Keratinocyte (primary cell): ENCODE results near the gene SLC25A30. TPM values are rescaled to one million over a fixed set of nuclear protein-coding genes. Genes with fewer than 3 reads are reported as not detected.

Experiments used
- DNase-seq: peaks from one replicate; pipeline ENCODE4 v3.0.0-alpha.2; 2011; ENCODE audit warnings: low read depth, missing footprints, low spot score
- FAIRE-seq: peaks from 2 replicates; lab custom pipeline; 2011; peaks lifted over from hg19 to GRCh38; lab: Jason Lieb, UNC
- H2AFZ ChIP-seq: 2 replicates; pipeline ENCODE4 v1.6.0; 2012; ENCODE audit warnings: low read length, control low read depth, inconsistent platforms; ENCODE audit not compliant: control insufficient read depth
- H3K27ac ChIP-seq: 2 replicates; pipeline ENCODE4 v1.5.1; 2011; ENCODE audit warnings: low read length; ENCODE audit not compliant: control insufficient read depth, insufficient read depth
- H3K27me3 ChIP-seq: 3 replicates; pipeline ENCODE4 v1.6.0; 2011; ENCODE audit warnings: low read length; ENCODE audit not compliant: control insufficient read depth, insufficient read depth; ENCODE audit errors: extremely low read depth
- H3K36me3 ChIP-seq, 2 experiments: 2 replicates in 1 of 2; 3 replicates in 1 of 2; pipeline ENCODE4 v1.5.1; 2011; ENCODE audit warnings: low read length in 2 of 2, mild to moderate bottlenecking in 1 of 2; ENCODE audit not compliant: control insufficient read depth in 2 of 2, insufficient read depth in 2 of 2; ENCODE audit errors: extremely low read depth in 1 of 2
- H3K4me1 ChIP-seq: 3 replicates; pipeline ENCODE4 v1.5.1; 2011; ENCODE audit warnings: low read length; ENCODE audit not compliant: control insufficient read depth, insufficient read depth; ENCODE audit errors: extremely low read depth
- H3K4me2 ChIP-seq: 3 replicates; pipeline ENCODE4 v1.6.0; 2011; ENCODE audit warnings: low read depth, low read length; ENCODE audit not compliant: control insufficient read depth, insufficient read depth; ENCODE audit errors: extremely low read depth
- H3K4me3 ChIP-seq, 3 experiments: fragments of 200-600 bp in 1 of 3; sonication (generic) in 1 of 3; 2 replicates in 2 of 3; 3 replicates in 1 of 3; pipeline ENCODE4 v1.5.1; 2011 to 2016; ENCODE audit warnings: low read length in 3 of 3, mild to moderate bottlenecking in 3 of 3, control low read depth in 2 of 3, inconsistent platforms in 1 of 3, low read depth in 1 of 3, mixed read lengths in 1 of 3, mixed run types in 1 of 3, moderate library complexity in 1 of 3; ENCODE audit not compliant: control insufficient read depth in 2 of 3, insufficient read depth in 2 of 3; ENCODE audit errors: extremely low read depth in 1 of 3
- H3K79me2 ChIP-seq: 2 replicates; pipeline ENCODE4 v1.6.0; 2012; ENCODE audit warnings: low read length; ENCODE audit not compliant: control insufficient read depth, insufficient read depth
- H3K9ac ChIP-seq: 3 replicates; pipeline ENCODE4 v1.6.0; 2011; ENCODE audit warnings: low read length; ENCODE audit not compliant: control insufficient read depth, insufficient read depth; ENCODE audit errors: extremely low read depth
- H3K9me1 ChIP-seq: 3 replicates; pipeline ENCODE4 v1.6.0; 2011; ENCODE audit warnings: low read length; ENCODE audit not compliant: control insufficient read depth, insufficient read depth; ENCODE audit errors: extremely low read depth
- H3K9me3 ChIP-seq: 2 replicates; pipeline ENCODE4 v1.5.1; 2012; ENCODE audit warnings: low read depth, low read length; ENCODE audit not compliant: control insufficient read depth
- H4K20me1 ChIP-seq: 3 replicates; pipeline ENCODE4 v1.6.0; 2011; ENCODE audit warnings: low read length; ENCODE audit not compliant: control insufficient read depth, insufficient read depth; ENCODE audit errors: extremely low read depth
- CTCF ChIP-seq, 3 experiments: IDR thresholded peaks in 1 of 3; conservative IDR thresholded peaks in 1 of 3; optimal IDR thresholded peaks in 1 of 3; 2 replicates in 2 of 3; 3 replicates in 1 of 3; pipeline versions ENCODE3 to v1.5.1; 2011; ENCODE audit warnings: low read length in 3 of 3, mild to moderate bottlenecking in 3 of 3, moderate library complexity in 2 of 3, control low read depth in 1 of 3, inconsistent platforms in 1 of 3; ENCODE audit not compliant: insufficient read depth in 2 of 3; ENCODE audit errors: extremely low read depth in 1 of 3
- EZH2 ChIP-seq: IDR thresholded peaks from one replicate; pipeline ENCODE4 v1.6.1; 2012; ENCODE audit warnings: inconsistent platforms, mild to moderate bottlenecking, low read length, moderate library complexity
- dilution Hi-C: fragments of 300-500 bp; cut with MboI; formaldehyde crosslinking; loops from one replicate; pipeline ENCODE4 v1.7.0; 2020; ENCODE audit warnings: low sequenced_read_pairs; ENCODE audit not compliant: extremely low pct_ligation_motif_present
- polyA plus RNA-seq, 5 experiments: library from polyadenylated mRNA; depleted of rRNA in 3 of 5; stranded (reverse) in 3 of 5; stranded (forward) in 1 of 5; unstranded in 1 of 5; fragments of >200 nt; gene quantifications; 1 replicate in 1 of 5; 2 replicates in 3 of 5; 3 replicates in 1 of 5; pipeline versions ENCODE4 v1.2.1 to v1.2.3, GENCODE V29; 2011 to 2012; ENCODE audit warnings: missing spikeins in 2 of 5, low read depth in 1 of 5, low replicate concordance in 1 of 5

SLC25A30 gene
- polyA plus RNA-seq, 1 donor (not counting 4 experiments of a cell fraction or from before 2014, with no cell fraction given): 24.5 TPM

- Histone ChIP-seq H3K4me1 (peaks cover 43% of the 10 kb centered on the region), H3K27ac (peak overlapping the region; percentile 67), H4K20me1 (no peaks in the 10 kb centered on the region), H3K9me3 (no peaks in the 10 kb centered on the region), H3K4me2 (no peak overlapping the region), H2AFZ (no peak overlapping the region), H3K36me3 (peaks cover 2 to 11% of the 10 kb centered on the region in 2 experiments), H3K79me2 (no peaks in the 10 kb centered on the region), H3K9ac (no peak overlapping the region), H3K9me1 (no peaks in the 10 kb centered on the region), H3K27me3 (no peaks in the 10 kb centered on the region), H3K4me3 (no peak overlapping the region)
- FAIRE-seq: no peak
- no peak for TF ChIP-seq EZH2
- TF ChIP-seq CTCF (optimal IDR thresholded peaks at IDR 0.05 in 1 of 3, IDR thresholded peaks at IDR 0.05 in 1 of 3, conservative IDR thresholded peaks at IDR 0.05 in 1 of 3; ENCODE audit: extremely low read depth in 1 of 3, insufficient read depth in 2 of 3, low read length in 3 of 3): no peak
- no peak for DNase-seq
- dilution Hi-C loops: no loop called here
Observed at GRCh38 chr13:45365558-45365885, 52.7 kb downstream of the SLC25A30 start.

- no peak for FAIRE-seq
- H3K79me2 ChIP-seq: no peaks in the 10 kb centered on the region
Observed at GRCh38 chr13:45364876-45365557, 53.2 kb downstream of the SLC25A30 start.

More at GRCh38 chr13:45364876-45365557, 53.2 kb downstream of the SLC25A30 start:
- TF ChIP-seq EZH2: no peak
- TF ChIP-seq CTCF (optimal IDR thresholded peaks at IDR 0.05 in 1 of 3, IDR thresholded peaks at IDR 0.05 in 1 of 3, conservative IDR thresholded peaks at IDR 0.05 in 1 of 3; ENCODE audit: extremely low read depth in 1 of 3, insufficient read depth in 2 of 3, low read length in 3 of 3): no peak
- no peak for DNase-seq
- H3K4me1 ChIP-seq: peaks cover 43% of the 10 kb centered on the region
- no peaks in the 10 kb centered on the region for H4K20me1 ChIP-seq
- H3K9me1 ChIP-seq: no peaks in the 10 kb centered on the region
- H3K4me3 ChIP-seq: no peak overlapping the region
- no peak overlapping the region for H3K4me2 ChIP-seq
- dilution Hi-C loops: no loop called here
- no peak overlapping the region for H3K9ac ChIP-seq
- H3K27me3 ChIP-seq: no peaks in the 10 kb centered on the region
- no peaks in the 10 kb centered on the region for H3K9me3 ChIP-seq
- peaks cover 2 to 16% of the 10 kb centered on the region in 2 experiments for H3K36me3 ChIP-seq
- peak overlapping the region; percentile 67 for H3K27ac ChIP-seq
- H2AFZ ChIP-seq: no peak overlapping the region
